GM10847 (cell line): ENCODE results near the gene APPBP2.

Source experiments
- POLR2A ChIP-seq: IDR thresholded peaks from 2 replicates; pipeline ENCODE4 v1.6.1; 2011; ENCODE audit not compliant: insufficient read length; ENCODE audit errors: extremely low read depth

The APPBP2 gene

GRCh38 chr17:60393840-60394723 lies 132.0 kb downstream of the APPBP2 start:
- no peak for TF ChIP-seq POLR2A
